Muscle layer of colon (tissue), 2 donors: Measurements from ENCODE around the gene ATP2A1.

Source experiments
- H3K27ac ChIP-seq: one replicate; pipeline ENCODE4 v1.7.0; 2013; ENCODE audit warnings: low read depth, mild to moderate bottlenecking, low read length, moderate library complexity
- H3K27me3 ChIP-seq, 2 donors: one replicate each; pipeline ENCODE4 v1.7.0; 2013; ENCODE audit warnings: low read length in 2 of 2, mild to moderate bottlenecking in 2 of 2; ENCODE audit not compliant: insufficient read depth in 2 of 2, control insufficient read depth in 1 of 2
- H3K36me3 ChIP-seq: one replicate; pipeline ENCODE4 v1.7.0; 2013; ENCODE audit warnings: mild to moderate bottlenecking, low read length; ENCODE audit not compliant: insufficient read depth
- H3K4me1 ChIP-seq: one replicate; pipeline ENCODE4 v1.7.0; 2013; ENCODE audit warnings: mild to moderate bottlenecking, low read length; ENCODE audit not compliant: insufficient read depth
- H3K4me3 ChIP-seq, 2 donors: one replicate each; pipeline ENCODE4 v1.7.0; 2013; ENCODE audit warnings: low read length in 2 of 2, low read depth in 1 of 2, mild to moderate bottlenecking in 1 of 2, moderate library complexity in 1 of 2
- H3K9ac ChIP-seq: one replicate; pipeline ENCODE4 v1.7.0; 2013; ENCODE audit warnings: low read length
- H3K9me3 ChIP-seq: one replicate; pipeline ENCODE4 v1.7.0; 2013; ENCODE audit warnings: mild to moderate bottlenecking, low read length
- donor health status: abdominal sarcoma.
- donor health status: Adenocarcinoma of cecum.

The ATP2A1 gene

DNA sequence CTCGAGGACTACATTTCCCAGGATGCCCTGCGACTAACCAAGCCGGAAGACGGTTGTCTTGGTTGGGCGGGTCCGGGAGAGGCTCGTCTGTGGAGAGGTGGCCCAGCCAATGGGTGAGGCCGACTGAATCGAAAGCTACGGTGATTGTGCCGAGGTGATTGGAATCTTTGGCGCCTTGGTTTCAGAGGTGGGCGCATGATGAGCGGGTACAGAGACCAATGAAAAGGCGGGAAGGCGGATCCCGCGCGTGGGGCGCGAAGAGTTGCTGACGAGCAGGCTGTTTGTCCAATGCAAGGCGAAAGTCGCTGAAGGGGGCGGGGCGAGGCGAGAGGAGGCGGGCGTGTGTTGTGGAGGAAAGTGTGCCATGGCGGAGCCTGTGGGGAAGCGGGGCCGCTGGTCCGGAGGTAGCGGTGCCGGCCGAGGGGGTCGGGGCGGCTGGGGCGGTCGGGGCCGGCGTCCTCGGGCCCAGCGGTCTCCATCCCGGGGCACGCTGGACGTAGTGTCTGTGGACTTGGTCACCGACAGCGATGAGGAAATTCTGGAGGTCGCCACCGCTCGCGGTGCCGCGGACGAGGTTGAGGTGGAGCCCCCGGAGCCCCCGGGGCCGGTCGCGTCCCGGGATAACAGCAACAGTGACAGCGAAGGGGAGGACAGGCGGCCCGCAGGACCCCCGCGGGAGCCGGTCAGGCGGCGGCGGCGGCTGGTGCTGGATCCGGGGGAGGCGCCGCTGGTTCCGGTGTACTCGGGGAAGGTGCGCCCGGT lies 72.5 kb downstream of the ATP2A1 start, which contains the start of gene NFATC2IP:
TSS of gene NFATC2IP (plus strand) at position 290 of the 762 bp plus-strand sequence. CDS start at position 365, 75 bp downstream.
- H3K4me1 ChIP-seq, result peaks cover 11% of the 10 kb centered on the region
- H3K27ac ChIP-seq, result peak within 1 kb of the TSS; percentile 73
- peaks cover 26% of the 10 kb centered on the region for H3K36me3 ChIP-seq
- H3K4me3 ChIP-seq, result peak within 1 kb of the TSS; percentile 51 to 66
- no peak within 1 kb of the TSS for H3K9ac ChIP-seq
- H3K9me3 ChIP-seq, result no peaks in the 10 kb centered on the region
- no peaks in the 10 kb centered on the region for H3K27me3 ChIP-seq

GRCh38 chr16:28951410-28951943 lies 73.2 kb downstream of the ATP2A1 start:
- Histone ChIP-seq H3K4me1 (peaks cover 10% of the 10 kb centered on the region), H3K27me3 (no peaks in the 10 kb centered on the region), H3K9ac (no peak overlapping the region), H3K36me3 (peaks cover 32% of the 10 kb centered on the region), H3K27ac (peak overlapping the region; percentile 72), H3K4me3 (peak overlapping the region; percentile 51 to 66), H3K9me3 (no peaks in the 10 kb centered on the region)
